Hematopoietic multipotent progenitor cell (in vitro differentiated cells): ENCODE data around the gene PHKB. TPM values are rescaled to one million over a fixed set of nuclear protein-coding genes. Genes with fewer than 3 reads are reported as not detected.
"Not testable (repeated sequence)": the region's sequence is repeated elsewhere in the genome, so short reads cannot be mapped to it uniquely, and the experiment has no call there.

Experiments
- DNase-seq, 3 donors: peaks; one replicate each; pipeline ENCODE4 v3.0.0-alpha.2; 2011 to 2015; ENCODE audit warnings: low read depth in 2 of 3, low spot score in 2 of 3
- total RNA-seq: library from RNA; depleted of rRNA; stranded (reverse); fragments of >200 nt; gene quantifications from one replicate; pipeline ENCODE4 v1.2.3, GENCODE V29; 2012

The PHKB gene
- 46.6 TPM for total RNA-seq

GRCh38 chr16:47460711-47461597 lies at the start of gene PHKB, which contains the start of gene ITFG1:
PHKB (plus strand) TSS chr16:47461331; CDS start chr16:47461351, 20 bp downstream.
ITFG1 (minus strand) TSS chr16:47461063; CDS start chr16:47461045, 18 bp downstream.
- DNase-seq: peak; percentile 83 to 95 (median 93)

GRCh38 chr16:47413041-47413440 lies 48.1 kb upstream of the PHKB start:
- DNase-seq: no peak

GRCh38 chr16:47416869-47417268 lies 44.3 kb upstream of the PHKB start:
- DNase-seq: no peak

DNA sequence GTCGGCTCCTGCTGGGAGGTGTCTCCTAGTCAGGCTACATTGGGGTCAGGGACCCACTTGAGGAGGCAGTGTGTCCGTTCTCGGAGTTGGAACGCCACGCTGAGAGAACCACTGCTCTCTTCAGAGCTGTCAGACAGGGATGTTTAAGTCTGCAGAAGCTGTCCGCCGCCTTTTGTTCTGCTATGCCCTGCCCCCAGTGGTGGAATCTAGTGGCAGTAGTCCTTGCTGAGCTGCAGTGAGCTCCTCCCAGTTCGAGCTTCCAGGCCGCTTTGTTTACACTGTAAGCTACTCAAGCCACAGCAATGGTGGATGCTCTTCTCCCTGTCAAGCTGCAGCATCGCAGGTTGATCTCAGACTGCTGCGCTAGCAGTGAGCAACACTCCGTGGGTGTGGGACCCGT lies 36.3 kb upstream of the PHKB start:
- no peak for DNase-seq

- DNase-seq: no peak
These were observed 34.3 kb upstream of the PHKB start for GRCh38 chr16:47426806-47427205.

DNA sequence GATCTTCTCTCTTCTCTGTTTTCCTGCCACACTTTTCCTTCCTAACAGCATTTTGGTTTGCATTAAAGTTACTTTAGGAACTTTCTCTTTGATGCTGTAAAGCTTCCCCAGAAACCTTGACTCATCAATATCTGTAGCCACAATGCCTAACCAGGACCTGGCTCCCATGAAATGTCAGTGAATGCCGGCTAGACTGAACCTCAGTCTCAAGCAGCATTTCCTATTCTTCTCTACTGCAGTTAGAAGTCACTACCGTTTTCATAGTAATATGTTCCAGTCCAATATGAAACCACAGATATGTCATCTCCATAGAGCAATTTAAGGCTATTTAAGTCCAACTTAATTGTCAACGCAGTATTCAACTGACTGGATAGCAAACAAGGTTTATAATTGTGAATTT lies 29.2 kb upstream of the PHKB start:
- no peak for DNase-seq

- DNase-seq: not testable (repeated sequence)
These were observed 26.9 kb upstream of the PHKB start for GRCh38 chr16:47434274-47434673.

DNA sequence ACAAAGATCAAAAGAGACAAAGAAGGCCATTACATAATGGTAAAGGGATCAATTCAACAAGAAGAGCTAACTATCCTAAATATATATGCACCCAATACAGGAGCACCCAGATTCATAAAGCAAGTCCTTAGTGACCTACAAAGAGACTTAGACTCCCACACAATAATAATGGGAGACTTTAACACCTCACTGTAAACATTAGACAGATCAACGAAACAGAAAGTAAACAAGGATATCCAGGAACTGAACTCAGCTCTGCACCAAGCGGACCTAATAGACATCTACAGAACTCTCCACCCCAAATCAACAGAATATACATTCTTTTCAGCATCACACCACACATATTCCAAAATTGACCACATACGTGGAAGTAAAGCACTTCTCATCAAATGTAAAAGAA lies 21.1 kb upstream of the PHKB start:
- not testable (repeated sequence) for DNase-seq

DNA sequence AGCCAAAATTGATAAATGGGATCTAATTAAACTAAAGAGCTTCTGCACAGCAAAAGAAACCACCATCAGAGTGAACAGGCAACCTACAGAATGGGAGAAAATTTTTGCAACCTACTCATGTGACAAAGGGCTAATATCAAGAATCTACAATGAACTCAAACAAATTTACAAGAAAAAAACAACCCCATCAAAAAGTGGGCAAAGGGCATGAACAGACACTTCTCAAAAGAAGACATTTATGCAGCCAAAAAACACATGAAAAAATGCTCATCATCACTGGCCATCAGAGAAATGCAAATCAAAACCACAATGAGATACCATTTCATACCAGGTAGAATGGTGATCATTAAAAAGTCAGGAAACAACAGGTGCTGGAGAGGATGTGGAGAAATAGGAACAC lies 18.2 kb upstream of the PHKB start:
- DNase-seq: not testable (repeated sequence)

DNA sequence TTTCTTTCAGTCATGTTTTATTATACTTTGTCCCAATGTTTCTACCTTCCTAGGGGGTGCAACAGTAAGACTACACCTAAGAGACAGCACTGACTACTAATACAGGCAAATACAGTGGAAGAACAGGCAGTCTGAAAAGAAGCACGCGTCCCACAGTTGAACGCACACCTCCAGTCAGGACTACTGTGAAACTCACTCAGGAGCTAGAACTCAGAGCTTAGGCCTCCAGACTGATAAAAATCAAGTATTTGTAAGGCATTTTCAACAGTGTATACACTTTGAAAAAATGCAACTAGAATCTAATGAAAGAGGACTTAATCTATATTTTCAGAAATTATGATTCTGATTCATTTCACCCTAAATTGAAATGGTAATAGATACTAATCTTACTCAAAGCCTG lies 14.7 kb upstream of the PHKB start:
- DNase-seq: no peak

DNA sequence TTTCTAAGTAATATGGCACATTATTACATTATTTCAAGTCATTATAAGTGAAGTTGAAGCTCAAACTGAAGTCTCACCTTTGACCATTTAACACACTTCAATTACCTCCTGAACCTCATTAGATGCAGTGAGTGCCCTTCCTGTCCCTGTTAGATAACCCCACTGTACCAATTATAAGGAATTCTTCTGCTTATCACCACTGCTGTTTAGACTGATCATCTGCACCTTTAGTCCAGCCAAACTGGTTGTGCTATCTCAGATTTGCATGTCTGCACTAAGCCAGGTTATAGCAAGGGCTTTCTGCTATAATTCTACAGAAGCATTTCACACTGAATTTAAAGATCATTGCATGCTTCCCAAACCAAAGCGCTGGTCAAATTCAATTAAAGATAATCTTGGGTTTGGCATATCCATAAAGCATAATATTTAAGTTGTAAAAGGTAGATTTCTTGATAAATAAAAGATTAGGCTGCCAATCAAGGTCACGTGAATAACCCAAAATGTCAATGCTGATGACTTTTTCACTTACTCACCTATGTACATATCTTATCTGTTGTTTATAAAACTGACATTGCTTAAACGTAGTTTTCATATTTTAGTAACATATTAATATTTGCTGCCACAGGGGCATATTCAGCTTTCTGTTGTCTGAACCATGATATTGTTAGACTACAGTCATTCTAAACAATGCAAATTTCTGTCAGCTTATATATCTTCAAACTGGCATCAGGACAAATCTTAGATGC lies 12.1 kb upstream of the PHKB start:
- no peak for DNase-seq

DNA sequence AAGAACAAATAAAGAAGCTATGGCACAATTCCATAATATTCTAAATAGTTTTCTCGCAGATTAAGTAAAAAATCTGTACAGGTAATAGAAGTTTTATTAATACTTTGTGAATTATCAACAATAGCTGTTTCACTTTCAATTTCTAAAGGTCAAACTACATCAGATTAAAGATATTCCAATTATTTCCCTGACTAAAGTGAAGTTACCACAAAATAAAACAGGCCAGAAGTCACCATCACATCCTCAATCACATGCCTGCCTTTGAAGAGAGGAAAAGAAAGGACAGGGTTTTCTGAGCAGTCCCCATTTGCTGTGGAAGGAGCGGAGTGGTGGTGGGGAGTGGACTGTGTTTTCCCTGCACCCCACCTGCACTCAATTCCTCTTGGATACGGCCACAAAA lies 11.3 kb upstream of the PHKB start:
- DNase-seq: no peak

DNA sequence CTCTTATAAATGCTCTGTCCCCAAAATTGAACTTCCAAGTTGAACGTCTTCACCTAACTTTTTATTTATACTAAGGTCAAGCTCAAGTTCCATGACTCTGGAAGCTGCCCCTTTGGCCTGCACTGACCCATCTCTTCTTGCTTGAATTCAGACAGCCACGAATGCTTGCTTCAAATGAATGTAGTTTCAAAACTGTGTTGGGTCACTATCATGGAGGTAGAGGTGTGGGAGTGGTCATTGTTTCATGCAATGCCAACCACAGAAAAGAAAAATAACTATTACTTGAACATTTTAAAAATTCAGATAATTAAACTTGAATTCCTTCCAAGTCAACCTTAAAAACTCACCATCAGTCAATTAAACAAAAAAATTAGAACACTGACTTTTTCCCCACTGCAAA lies 2.8 kb upstream of the PHKB start:
- no peak for DNase-seq

DNA sequence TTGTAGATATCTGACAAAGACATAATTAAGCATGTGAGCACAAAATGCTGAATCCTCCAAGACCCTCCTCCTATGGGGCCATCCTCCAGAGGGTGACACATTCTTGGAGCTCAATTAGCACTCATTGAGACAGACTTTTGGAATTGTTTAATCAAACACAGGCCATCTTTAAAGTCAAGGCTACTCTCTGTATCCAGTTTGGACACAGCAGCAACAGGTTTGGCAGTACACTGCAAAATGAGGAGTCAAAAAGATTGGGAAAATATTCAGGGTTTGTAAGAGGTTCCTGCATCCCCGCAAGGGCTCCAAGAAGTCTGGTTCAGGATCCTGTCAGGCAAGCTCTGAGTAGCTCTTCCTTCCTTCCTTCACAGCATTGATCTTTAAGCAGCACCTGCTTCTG lies 1.5 kb upstream of the PHKB start:
- DNase-seq: no peak

- DNase-seq: no peak
These were observed 796 bp upstream of the PHKB start for GRCh38 chr16:47460359-47460710.

DNA sequence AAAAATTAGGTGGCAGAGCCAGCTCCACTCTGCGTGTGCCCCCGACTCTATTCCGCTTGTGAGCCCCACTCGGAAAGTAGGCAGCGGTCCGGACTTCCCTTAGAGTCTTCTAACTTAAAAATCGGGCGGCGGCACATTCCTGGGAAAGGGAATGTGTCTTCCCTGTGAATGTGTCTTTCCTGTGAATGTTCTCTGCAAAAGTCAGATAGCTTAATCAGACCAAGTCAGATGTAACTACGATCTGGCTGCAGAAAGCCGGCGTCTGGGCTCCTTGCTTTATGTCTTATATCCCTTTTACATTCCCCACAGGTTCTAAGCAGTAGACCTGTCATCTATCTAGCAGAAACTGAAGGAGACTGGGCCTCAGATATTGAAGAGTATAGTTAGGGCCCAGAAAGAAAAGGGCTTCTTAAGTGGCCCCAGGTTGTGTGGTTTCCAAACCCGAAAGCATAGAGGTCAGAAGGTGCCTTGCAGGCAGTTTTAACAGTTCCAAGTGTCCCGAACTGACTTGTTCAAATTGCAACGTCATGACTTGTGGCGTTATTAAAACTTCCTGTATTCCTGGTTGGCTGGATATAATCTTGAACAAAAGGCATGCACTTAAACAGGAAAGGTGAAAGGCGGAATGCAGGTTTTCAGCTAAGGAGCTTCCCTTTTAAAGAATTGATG lies 601 bp downstream of the PHKB start:
- DNase-seq: peak; percentile 6 to 79 (median 64)

DNA sequence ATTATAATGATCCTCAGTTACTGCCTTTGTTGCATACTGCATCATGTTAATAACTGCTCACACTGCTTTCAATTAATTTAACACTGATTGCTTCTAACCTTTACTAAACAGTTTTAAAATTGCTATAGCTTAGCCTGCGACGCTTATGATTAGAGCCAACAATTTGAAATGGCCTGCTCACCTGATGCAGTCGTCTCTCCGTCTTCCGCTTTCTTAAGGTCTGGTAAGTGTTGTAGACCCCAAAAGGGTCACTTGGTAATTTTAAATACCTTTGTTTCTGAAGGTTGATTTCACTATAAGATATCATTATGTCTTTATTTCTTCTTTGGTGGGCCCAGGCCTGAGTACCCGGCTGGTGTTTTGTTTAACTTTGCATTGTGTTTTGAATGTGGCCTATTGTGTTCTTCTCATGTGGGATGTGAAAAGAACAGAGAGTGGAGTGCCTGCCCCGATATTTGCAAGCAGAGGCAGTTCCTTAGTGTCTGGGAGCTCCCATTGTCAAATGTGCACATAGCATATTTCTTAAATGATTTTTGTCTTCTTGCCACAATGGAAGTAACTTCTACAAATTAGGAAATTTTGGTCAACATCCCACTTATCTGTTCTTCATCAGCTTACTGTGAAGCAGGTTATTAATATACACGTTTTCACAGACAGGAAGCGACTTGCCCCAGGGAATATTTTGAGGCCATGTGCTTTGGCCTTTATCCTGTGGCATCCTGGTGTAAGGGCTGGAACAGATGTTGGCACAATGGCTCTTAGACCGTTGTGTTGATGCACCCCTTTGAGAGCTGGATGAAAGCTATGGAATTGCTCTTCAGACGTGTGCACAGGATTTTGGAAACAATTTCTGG lies 2.9 kb downstream of the PHKB start:
- no peak for DNase-seq

- DNase-seq: no peak
These were observed 4.9 kb downstream of the PHKB start for GRCh38 chr16:47465919-47466630.

- no peak for DNase-seq
These were observed 6.4 kb downstream of the PHKB start for GRCh38 chr16:47467501-47467900.
